Measurements from ENCODE around the gene EEPD1. TPM values are rescaled to one million over a fixed set of nuclear protein-coding genes. Genes with fewer than 3 reads are reported as not detected.

The EEPD1 gene
- total RNA-seq, 1 donor from 2014 or later: 18.0 TPM

DNA sequence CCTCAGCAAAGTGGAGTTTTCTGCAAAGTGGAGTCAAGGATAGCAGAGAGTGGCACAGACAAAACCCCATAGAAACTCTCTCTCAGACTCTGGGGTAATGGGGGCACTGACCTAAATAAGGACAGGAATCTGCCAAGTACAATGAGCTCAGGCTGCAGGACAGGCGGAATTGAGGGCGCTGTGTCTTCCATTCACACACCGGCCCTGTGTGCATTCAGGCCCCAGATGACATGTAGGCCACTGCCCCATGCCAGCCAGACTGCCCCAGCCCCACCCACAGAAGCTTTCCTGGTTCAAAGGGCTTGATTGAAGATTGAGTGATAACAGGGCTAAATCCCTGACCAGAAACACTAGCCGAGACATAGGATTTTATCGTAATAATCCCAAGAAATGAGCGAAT is 52.7 kb downstream of the EEPD1 start:
- Mint-ChIP-seq H3K27ac (peak overlapping the region; percentile 89), H3K4me1 (peaks cover 93% of the 10 kb centered on the region), H3K36me3 (no peaks in the 10 kb centered on the region), H3K9me3 (no peaks in the 10 kb centered on the region), H3K4me3 (no peak overlapping the region), H3K27me3 (ENCODE audit: low read depth) (no peaks in the 10 kb centered on the region)
- no peak for DNase-seq (ENCODE audit: low spot score in 2 of 2, unreplicated experiment in 2 of 2)
- TF ChIP-seq, protein P1, sequence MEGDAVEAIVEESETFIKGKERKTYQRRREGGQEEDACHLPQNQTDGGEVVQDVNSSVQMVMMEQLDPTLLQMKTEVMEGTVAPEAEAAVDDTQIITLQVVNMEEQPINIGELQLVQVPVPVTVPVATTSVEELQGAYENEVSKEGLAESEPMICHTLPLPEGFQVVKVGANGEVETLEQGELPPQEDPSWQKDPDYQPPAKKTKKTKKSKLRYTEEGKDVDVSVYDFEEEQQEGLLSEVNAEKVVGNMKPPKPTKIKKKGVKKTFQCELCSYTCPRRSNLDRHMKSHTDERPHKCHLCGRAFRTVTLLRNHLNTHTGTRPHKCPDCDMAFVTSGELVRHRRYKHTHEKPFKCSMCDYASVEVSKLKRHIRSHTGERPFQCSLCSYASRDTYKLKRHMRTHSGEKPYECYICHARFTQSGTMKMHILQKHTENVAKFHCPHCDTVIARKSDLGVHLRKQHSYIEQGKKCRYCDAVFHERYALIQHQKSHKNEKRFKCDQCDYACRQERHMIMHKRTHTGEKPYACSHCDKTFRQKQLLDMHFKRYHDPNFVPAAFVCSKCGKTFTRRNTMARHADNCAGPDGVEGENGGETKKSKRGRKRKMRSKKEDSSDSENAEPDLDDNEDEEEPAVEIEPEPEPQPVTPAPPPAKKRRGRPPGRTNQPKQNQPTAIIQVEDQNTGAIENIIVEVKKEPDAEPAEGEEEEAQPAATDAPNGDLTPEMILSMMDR (IDR thresholded peaks at IDR 0.05; ENCODE audit: unreplicated experiment): no peak

DNA sequence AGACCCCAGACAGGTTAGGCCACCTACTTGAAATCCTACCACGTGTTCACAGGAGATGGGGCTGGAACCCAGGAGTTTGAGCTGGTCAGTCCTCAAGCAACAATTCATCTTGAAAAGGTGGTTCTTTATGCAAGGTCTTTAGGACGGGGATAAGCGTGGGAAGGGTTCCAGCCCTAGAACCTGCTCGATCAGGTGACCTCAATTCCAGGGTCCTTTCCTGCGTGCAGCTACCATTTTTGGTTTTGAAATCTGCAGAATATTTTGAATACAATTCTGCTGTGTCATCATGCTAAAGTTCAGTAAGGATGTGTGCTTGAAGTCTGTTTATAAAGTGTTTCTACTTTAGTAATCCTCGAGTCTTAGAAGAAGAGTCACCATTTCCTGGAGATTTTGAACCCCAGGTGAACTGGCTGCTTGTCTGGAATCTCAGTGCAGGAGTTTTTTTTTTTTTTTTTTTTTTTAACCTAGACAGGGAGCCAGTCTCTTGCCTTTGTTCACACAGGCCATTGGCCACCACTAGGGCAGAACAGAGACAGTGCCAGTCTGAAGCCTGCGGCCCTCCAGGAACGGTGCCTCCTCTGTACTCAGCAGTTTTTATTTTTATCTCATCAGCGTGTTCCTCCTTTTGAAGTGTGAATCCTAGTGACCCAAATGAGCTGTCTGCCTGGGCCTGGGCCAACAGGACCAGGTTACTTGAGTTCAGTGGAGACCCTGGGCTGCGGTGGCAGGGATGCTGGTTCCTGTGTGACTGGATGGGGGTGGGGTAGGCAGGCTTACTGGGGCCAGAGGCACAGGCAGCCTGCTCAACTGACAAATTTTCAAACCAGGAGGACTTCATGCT is 54.6 kb downstream of the EEPD1 start:
- Mint-ChIP-seq H3K4me1 (peaks cover 87% of the 10 kb centered on the region), H3K27me3 (ENCODE audit: low read depth) (no peaks in the 10 kb centered on the region), H3K4me3 (no peak overlapping the region), H3K36me3 (no peaks in the 10 kb centered on the region), H3K27ac (peak overlapping the region; percentile 87), H3K9me3 (no peaks in the 10 kb centered on the region)
- no peak for DNase-seq (ENCODE audit: low spot score in 2 of 2, unreplicated experiment in 2 of 2)
- TF ChIP-seq, protein P1 (IDR thresholded peaks at IDR 0.05; ENCODE audit: unreplicated experiment): no peak

DNA sequence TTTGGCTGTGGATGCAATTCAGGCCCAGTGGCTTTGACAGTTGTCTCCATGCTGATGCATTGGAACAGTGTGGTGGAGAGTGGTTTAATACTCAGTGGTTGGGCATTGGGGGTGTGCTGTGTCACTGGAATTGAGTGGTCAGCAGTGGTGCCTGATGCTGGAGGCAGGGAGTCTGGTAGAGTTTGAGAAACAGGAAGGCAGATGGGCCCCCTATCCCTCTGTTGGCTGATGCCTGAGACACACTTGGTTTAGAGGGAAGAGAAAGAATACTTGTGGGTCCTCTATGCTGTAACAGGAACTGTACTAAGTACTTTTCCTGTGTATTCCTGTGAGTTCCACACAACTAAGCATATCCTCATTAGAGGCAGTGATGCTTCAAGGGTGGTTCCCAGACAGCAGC is 55.4 kb downstream of the EEPD1 start:
- Mint-ChIP-seq H3K36me3 (no peaks in the 10 kb centered on the region), H3K27ac (peak overlapping the region; percentile 87), H3K4me3 (no peak overlapping the region), H3K4me1 (peaks cover 80% of the 10 kb centered on the region), H3K9me3 (peaks cover 3% of the 10 kb centered on the region), H3K27me3 (ENCODE audit: low read depth) (no peaks in the 10 kb centered on the region)
- no peak for DNase-seq (ENCODE audit: low spot score in 2 of 2, unreplicated experiment in 2 of 2)
- TF ChIP-seq, protein P1 (IDR thresholded peaks at IDR 0.05; ENCODE audit: unreplicated experiment): no peak

DNA sequence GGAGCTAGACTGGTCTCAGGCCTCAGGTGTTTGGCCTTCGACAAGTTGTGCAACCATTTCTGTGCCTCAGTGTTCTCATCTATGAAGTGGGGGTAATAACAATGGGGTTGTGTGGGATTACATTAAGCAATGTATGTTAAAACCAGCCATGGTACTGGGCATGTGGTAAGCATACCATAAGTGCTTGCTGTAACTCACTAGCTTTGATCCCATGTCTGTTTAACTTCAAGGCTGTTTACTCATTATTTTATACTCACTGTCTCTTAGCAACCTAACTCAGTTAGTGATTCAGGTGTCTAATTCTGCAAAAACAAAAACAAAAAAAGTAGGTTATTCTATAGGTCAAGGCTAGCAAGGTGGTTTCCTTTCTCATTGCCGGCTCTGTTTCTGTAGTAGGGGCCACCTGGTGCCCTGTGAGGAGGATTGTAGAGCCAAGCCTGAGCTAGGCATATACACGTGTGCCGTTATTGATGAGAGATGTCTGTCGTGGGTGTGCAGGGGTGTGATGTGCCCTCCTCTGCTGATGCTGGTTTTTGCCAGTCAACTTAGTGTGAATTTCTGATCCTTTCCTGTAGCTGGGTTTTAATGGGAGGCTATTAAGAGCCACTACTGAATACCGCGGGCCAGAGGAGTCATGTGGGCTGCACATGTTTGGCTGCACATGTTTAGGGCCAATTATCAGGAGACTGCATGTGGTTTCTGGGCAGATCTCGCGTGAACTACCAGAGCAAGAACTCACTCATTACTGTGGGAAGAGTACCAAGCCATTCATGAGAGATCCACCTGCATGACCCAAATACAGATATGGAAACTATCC is 56.2 kb downstream of the EEPD1 start:
- peak overlapping the region; percentile 81 for H3K27ac Mint-ChIP-seq
- peaks cover 79% of the 10 kb centered on the region for H3K4me1 Mint-ChIP-seq

DNA sequence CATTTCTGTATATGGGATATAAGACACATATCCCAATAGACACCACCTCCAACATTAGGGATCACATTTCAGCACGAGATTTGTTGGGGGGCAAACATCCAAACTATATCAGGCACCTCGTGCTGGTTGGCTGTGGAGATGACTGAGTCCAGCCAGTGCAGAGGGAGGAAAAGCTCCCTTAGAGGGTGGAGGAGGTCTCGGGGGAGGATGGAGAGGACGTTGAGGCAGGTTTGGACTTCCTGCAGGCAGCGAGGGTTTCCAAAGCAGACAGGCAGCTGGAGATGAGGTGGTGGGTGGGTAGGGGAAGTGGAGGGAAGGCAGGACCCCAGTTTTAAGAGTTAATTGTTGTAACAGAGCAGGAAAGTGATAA is 56.7 kb downstream of the EEPD1 start:
- no peak overlapping the region for H3K4me3 Mint-ChIP-seq
- H3K9me3 Mint-ChIP-seq: peaks cover 3% of the 10 kb centered on the region
- peak overlapping the region; percentile 81 for H3K27ac Mint-ChIP-seq
- no peaks in the 10 kb centered on the region for H3K36me3 Mint-ChIP-seq
- peaks cover 80% of the 10 kb centered on the region for H3K4me1 Mint-ChIP-seq
- no peak for DNase-seq (ENCODE audit: low spot score in 2 of 2, unreplicated experiment in 2 of 2)
- H3K27me3 Mint-ChIP-seq (ENCODE audit: low read depth): no peaks in the 10 kb centered on the region
- TF ChIP-seq, protein P1 (IDR thresholded peaks at IDR 0.05; ENCODE audit: unreplicated experiment): no peak

More for the DNA sequence above, 56.2 kb downstream of the EEPD1 start:
- H3K9me3 Mint-ChIP-seq: peaks cover 3% of the 10 kb centered on the region
- no peak for DNase-seq (ENCODE audit: low spot score in 2 of 2, unreplicated experiment in 2 of 2)
- H3K4me3 Mint-ChIP-seq: no peak overlapping the region
- no peaks in the 10 kb centered on the region for H3K27me3 Mint-ChIP-seq (ENCODE audit: low read depth)
- no peaks in the 10 kb centered on the region for H3K36me3 Mint-ChIP-seq
- TF ChIP-seq, protein P1 (IDR thresholded peaks at IDR 0.05; ENCODE audit: unreplicated experiment): no peak

Data from mesothelial cell of epicardium (in vitro differentiated cells).